Measurements from ENCODE around the gene MROH7. TPM values are rescaled to one million over a fixed set of nuclear protein-coding genes. Genes with fewer than 3 reads are reported as not detected.
A peak's percentile ranks its signal among the peaks of the same experiment; 100 is the strongest.

The MROH7 gene
- total RNA-seq, 3 donors from 2014 or later: 8.9 to 39.0 (median 16.6) TPM

DNA sequence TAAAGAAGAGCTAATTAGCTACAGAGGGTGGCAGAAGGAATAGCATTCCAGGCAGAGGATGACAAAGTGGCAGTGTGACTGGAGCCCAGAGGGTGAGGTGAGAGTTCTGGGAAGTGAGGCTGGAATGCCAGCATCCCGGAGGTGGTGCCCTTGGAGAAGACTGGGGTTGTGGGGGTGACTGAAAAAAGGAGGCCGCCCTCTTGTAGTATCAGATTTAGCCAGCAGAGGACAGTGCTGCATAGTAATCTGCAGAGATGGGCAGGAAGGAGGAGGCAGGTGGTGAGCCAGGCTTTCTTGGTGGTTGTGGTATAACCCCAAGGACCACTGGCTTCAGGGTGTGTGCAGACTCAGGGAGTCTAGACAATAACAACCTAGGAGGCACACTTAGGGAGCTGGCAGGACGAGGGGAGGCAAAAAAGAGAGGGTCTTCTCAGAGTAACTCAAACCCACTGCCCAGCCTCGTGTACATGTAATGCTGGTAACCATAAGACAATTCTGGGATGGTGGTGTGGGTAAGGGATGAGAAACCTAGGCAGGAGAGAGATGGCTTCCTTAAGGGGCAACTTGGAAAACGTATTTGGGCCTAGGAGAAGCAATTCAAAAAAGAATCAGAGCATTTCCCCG, 30.5 kb downstream of the MROH7 start:
- DNase-seq: peak in 2 of 3 donors; percentile 65 to 81
- Histone ChIP-seq H3K4me3 (no peak overlapping the region), H3K36me3 (ENCODE audit: low read depth) (no peaks in the 10 kb centered on the region), H3K9me3 (no peaks in the 10 kb centered on the region), H3K4me1 (ENCODE audit: low read depth) (no peaks in the 10 kb centered on the region)
- intact Hi-C loops (cut with DNase I, micrococcal nuclease): loop anchor here in 1 of 2 donors (5.0 kb wide), 1 partner anchor 140 kb away; no protein-coding TSS in a partner anchor
- TF ChIP-seq CTCF (IDR thresholded peaks at IDR 0.05): peak; percentile 77
- peak; percentile 93 for ATAC-seq

DNA sequence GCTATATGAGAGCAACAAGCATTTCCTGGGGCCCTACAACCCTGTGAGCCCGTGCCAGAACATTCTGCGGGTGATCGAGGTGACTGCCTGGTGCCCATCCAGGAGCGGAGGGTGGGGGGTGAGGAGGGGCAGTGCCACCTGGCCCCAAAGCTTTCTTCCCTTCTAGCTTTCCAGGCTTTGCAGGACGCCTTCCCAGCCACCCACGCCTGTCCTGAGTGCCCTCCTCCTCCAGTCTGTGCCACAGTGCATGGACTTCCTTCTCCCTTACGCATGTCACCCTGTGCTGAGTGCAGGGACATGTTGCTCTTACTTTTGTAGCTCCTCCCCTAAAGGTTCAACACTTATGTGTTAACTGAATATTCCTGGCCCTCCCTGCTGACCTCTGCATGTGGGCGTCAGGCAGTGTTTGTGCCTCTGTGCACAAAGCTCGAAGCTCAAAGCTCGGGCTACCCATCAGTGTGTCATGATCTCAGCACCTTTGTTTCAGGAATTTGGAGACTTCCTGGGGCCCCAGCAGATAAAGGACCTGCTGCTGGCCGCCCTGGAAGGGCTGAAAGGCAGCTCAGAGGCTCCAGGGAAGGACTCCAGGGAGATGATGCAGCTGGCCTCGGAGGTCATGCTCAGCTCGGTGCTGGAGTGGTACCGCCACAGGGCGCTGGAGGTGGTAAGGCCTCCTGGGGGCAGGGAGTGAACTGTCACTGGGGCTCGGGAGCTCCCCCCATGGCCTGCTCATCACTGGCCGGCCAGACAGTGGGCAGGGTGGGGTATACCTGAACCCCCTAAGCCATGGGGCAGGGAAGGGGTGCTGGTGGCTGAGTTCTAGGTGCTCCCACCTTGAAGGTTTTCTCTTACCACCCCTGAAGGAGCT, 37.4 kb downstream of the MROH7 start:
- intact Hi-C loops (cut with DNase I, micrococcal nuclease): no loop called here
- no peak overlapping the region for H3K4me3 ChIP-seq
- DNase-seq: no peak
- ATAC-seq: no peak
- H3K36me3 ChIP-seq (ENCODE audit: low read depth): no peaks in the 10 kb centered on the region
- H3K9me3 ChIP-seq: no peaks in the 10 kb centered on the region
- no peak for TF ChIP-seq CTCF (IDR thresholded peaks at IDR 0.05)
- no peaks in the 10 kb centered on the region for H3K4me1 ChIP-seq (ENCODE audit: low read depth)

DNA sequence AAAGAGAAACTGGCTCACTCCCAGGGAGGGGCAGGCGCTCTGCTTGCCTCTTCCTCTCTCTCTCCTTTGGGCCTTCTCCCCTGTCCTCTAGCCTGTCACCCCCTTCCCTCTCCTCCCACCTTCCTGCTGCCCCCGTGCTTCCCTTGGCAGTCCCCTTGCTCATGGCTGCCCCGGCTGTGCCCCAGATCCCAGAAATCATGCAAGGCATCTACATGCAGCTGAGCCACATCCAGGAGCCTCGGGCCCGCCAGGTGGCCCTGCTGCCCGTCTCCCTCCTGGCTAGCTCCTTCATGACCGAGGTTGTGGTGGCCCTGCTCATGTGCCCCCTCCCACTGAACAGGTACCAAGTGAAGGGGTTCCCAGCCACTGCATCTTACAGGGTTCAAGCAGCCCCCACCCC, 38.1 kb downstream of the MROH7 start:
- ATAC-seq: no peak
- H3K4me3 ChIP-seq: no peak overlapping the region
- DNase-seq: no peak
- H3K4me1 ChIP-seq (ENCODE audit: low read depth): no peaks in the 10 kb centered on the region
- no peaks in the 10 kb centered on the region for H3K36me3 ChIP-seq (ENCODE audit: low read depth)
- no peaks in the 10 kb centered on the region for H3K9me3 ChIP-seq
- TF ChIP-seq CTCF (IDR thresholded peaks at IDR 0.05): no peak
- intact Hi-C loops (cut with DNase I, micrococcal nuclease): no loop called here

DNA sequence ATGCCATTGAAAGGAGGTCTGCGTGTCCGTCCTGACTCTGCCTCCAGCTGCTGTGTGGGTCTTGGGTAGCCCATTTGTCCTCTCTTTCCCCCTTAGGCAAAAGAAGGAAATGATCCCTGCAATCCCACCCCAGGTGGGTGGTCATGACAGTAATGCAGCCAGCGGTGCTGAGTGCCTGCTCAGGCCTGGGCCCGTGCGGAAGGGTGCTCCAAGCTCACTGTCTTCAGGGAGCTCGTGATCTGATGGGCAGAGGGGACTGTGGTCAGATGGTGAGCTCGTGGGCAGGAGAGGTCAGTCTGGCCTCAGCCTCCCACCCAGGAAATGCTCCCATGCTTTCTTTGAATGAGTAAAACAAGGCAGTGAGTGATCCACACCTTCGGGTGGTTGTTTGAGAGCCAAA, 38.8 kb downstream of the MROH7 start:
- no peak overlapping the region for H3K4me3 ChIP-seq
- no peaks in the 10 kb centered on the region for H3K36me3 ChIP-seq (ENCODE audit: low read depth)
- intact Hi-C loops (cut with DNase I, micrococcal nuclease): no loop called here
- no peaks in the 10 kb centered on the region for H3K4me1 ChIP-seq (ENCODE audit: low read depth)
- ATAC-seq (no peak), DNase-seq (no peak)
- no peak for TF ChIP-seq CTCF (IDR thresholded peaks at IDR 0.05)
- no peaks in the 10 kb centered on the region for H3K9me3 ChIP-seq

- no peaks in the 10 kb centered on the region for H3K9me3 ChIP-seq
- H3K36me3 ChIP-seq (ENCODE audit: low read depth): no peaks in the 10 kb centered on the region
- DNase-seq: no peak
- TF ChIP-seq CTCF (IDR thresholded peaks at IDR 0.05): no peak
- intact Hi-C loops (cut with DNase I, micrococcal nuclease): no loop called here
- ATAC-seq: peak; percentile 45
- no peak overlapping the region for H3K4me3 ChIP-seq
- H3K4me1 ChIP-seq (ENCODE audit: low read depth): no peaks in the 10 kb centered on the region
These were observed 39.8 kb downstream of the MROH7 start for GRCh38 chr1:54681358-54681757.

Measured in mucosa of descending colon (tissue), 3 donors.